Activated CD4-positive, alpha-beta T cell treated with anti-CD3 and anti-CD28 coated beads, Interleukin-2, amount 50 U/mL, for 24 hours (primary cell): ENCODE results near the gene CD3E.
"Not testable (repeated sequence)": the region's sequence is repeated elsewhere in the genome, so short reads cannot be mapped to it uniquely, and the experiment has no call there.

Source experiments
- DNase-seq, 2 donors: peaks; one replicate each; pipeline ENCODE4 v3.0.0-alpha.2; 2020; ENCODE audit warnings: low read depth in 1 of 2, low spot score in 1 of 2

Gene CD3E

GRCh38 chr11:118290923-118291322 lies 13.6 kb upstream of the CD3E start:
- peak in 1 of 2 donors; percentile 51 for DNase-seq

- DNase-seq, result no peak
Measured at GRCh38 chr11:118291477-118292135, 12.9 kb upstream of the CD3E start.

DNA sequence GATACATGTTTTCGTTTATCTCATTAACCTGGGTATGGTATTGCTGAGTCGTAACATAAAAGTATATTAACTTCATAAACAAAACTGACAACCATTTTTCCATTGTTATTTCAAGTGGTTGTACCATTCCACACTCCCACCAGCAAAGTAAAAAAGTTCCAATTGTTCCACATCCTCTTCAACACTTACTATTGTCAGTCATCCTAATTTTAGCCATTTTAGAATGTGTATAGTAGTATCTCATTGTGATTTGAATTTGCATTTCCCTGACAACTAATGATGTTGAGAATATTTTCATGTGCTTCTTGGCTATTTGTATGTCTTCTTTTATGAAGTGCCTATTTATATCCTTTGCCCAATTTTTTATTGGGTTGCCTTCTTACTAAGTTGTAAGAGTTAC lies 10.5 kb upstream of the CD3E start:
- no peak for DNase-seq

- no peak for DNase-seq
Measured at GRCh38 chr11:118295199-118295598, 9.3 kb upstream of the CD3E start.

GRCh38 chr11:118295815-118296454 lies 8.6 kb upstream of the CD3E start:
- DNase-seq, result peak in 1 of 2 donors; percentile 52

- no peak for DNase-seq
Measured at GRCh38 chr11:118301600-118302195, 2.8 kb upstream of the CD3E start.

DNA sequence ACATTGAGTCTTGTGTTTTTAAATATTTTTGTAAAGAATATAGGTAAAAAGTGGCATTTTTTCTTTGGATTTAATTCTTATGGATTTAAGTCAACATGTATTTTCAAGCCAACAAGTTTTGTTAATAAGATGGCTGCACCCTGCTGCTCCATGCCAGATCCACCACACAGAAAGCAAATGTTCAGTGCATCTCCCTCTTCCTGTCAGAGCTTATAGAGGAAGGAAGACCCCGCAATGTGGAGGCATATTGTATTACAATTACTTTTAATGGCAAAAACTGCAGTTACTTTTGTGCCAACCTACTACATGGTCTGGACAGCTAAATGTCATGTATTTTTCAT lies 333 bp upstream of the CD3E start:
- no peak for DNase-seq

DNA sequence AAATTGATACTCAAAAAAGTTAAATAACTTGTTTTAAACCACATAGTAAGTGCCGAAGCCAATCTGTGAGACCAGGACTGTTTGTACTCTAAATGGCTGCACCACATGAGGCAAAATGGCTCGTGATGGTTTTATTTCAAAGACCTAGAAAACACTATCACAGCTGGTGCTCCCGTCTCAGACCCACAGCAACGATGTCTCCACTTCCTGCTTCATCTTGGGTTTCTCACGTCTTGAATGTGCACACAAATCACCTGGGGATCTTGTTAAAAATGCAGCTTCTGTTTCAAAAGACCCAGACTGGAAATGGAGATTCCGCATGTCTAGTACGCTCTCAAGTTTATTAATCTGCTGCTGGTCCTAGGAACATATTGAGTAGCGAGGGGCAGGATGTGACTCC lies 1.2 kb downstream of the CD3E start:
- no peak for DNase-seq

- peak in 1 of 2 donors; percentile 56 for DNase-seq
Measured at GRCh38 chr11:118306556-118306955, 2.0 kb downstream of the CD3E start.

GRCh38 chr11:118308995-118309528 lies 4.5 kb downstream of the CD3E start:
- DNase-seq, result not testable (repeated sequence)

DNA sequence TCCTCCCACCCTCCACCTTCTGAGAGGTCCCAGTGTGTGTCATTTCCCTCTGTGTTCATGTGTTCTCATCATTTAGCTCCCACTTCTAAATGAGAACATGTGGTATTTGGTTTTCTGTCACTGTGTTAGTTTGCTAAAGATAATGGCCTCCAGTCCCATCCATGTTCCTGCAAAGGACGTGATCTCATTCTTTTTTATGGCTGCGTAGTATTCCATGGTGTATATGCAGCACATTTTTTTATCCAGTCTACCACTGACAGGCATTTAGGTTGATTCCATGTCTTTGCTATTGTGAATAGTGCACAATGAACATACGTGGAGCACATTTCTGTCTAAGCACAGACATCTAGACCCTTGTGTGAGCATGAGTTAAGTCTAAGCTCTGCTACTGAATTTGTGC lies 5.7 kb downstream of the CD3E start:
- DNase-seq, result no peak

DNA sequence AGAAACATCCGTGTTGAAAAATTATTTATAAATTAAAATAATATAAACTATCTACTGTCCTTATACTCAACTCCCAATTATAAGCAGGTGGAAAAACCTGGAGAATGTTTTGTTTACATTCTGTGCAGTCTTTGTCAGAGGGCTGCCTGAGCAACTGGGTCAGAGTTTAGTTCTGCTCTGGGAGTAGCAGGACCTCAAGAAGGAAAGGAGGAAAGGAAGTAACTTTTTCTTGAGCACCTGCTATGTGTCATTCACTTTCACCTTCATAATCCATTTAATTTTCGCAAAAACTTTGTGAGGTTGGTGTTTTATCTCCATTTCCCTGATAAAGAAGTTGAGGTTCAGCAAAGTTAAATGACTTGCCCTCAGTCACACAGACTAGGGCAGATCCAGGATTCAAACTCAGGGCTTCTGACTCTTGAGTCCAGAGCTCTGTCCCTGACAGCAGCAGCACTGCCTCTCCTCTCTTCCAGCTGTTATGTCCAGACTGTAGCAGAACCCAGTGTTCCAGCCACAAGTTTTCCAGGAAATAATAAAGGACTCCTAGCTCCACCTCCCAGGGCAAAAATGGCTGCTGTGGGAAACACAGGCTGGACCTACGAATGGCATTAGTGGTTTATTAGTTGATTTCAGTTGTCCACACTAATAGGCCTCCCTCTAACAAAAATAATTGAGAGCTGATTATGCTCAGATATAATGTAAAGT lies 6.4 kb downstream of the CD3E start:
- no peak for DNase-seq

DNA sequence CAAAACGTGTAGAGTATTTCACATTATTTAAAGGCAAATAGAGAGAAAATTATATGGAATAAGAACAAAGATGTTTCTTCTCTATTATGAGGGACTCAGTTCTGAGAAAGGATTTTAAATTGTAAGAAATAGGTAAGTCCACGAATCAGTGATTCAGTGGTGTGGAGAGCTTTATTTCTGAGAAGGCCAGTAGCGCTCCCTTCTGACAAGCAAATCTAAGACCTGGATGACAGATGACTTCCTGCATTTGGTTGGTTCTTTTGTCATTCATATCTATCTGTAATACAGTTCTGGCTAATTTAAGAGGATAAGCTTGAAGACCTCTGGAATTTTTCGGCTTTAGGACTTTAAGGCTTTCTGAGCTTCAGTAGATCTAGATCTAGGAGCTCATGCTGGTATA lies 7.0 kb downstream of the CD3E start:
- no peak for DNase-seq

DNA sequence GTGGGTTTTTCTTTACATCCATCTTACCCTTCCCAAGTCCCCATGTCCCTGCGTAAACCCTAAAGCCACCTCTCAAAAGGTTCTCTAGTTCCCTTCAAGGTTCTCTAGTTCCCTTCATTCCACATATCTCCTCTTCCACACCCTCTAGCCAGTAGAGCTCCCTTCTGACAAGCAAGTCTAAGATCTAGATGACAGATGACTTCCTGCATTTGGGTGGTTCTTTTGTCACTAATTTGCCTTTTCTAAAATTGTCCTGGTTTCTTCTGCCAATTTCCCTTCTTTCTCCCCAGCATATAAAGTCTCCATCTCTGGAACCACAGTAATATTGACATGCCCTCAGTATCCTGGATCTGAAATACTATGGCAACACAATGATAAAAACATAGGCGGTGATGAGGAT lies 7.8 kb downstream of the CD3E start:
- no peak for DNase-seq

DNA sequence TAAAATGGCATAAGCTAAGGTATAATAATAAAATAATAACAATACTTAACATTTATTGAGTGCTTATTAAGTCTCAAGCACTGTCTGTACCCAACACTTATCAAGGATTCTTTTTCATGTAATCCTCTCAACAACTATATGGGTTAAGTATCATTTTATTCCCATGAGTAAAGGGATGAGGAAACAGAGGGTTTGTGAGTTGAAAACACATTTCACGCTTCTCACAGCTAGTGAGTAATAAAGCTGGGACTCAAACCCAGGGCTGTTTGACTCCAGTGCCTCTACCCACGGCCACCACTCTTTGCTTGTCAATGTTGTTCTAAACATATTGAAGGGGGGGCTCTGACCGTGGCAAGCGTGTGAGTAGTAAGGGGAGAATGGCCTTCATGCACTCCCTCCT lies 8.7 kb downstream of the CD3E start:
- no peak for DNase-seq

DNA sequence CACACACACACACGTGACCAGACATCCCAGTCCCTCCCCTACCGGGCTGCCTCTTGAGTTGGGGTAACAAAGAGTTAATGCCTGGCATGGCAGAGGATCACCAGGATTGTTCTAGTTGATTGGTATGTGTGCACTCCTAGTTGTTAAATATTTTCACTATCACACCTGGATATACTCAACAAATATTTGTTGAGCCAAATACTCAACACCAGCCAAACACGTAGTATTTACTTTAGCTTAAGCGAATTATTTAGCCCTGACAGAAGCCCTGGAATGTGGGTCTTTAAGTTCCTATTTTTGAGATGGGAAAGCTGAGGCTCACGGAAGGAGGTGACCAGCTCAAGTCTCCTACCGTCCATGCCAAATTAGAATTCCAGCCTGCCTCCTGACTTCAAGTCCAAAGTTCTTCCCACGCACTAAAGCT lies 10.5 kb downstream of the CD3E start:
- DNase-seq, result no peak

GRCh38 chr11:118318124-118318523 lies 13.6 kb downstream of the CD3E start:
- no peak for DNase-seq

- DNase-seq, result no peak
Measured at GRCh38 chr11:118318581-118319336, 14.2 kb downstream of the CD3E start.

DNA sequence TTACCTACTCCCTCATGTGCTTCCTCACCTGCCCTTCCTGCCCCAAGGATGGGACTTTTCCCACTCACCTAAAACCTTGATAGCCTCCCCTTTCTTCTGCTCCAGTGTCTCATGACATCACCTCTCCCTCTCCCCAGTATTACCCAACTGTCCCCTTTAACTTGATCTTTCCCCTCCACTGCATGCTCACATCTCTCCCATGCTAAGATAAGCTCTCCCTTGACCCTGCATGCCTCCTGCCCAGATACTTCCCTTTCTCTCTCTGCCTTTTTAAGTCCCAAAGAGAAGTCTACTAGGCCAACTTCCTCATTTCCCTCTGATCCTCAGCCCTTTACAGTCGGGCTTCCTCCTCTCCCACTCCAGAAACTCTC lies 14.8 kb downstream of the CD3E start:
- no peak for DNase-seq

GRCh38 chr11:118320515-118320914 lies 16.0 kb downstream of the CD3E start:
- no peak for DNase-seq

DNA sequence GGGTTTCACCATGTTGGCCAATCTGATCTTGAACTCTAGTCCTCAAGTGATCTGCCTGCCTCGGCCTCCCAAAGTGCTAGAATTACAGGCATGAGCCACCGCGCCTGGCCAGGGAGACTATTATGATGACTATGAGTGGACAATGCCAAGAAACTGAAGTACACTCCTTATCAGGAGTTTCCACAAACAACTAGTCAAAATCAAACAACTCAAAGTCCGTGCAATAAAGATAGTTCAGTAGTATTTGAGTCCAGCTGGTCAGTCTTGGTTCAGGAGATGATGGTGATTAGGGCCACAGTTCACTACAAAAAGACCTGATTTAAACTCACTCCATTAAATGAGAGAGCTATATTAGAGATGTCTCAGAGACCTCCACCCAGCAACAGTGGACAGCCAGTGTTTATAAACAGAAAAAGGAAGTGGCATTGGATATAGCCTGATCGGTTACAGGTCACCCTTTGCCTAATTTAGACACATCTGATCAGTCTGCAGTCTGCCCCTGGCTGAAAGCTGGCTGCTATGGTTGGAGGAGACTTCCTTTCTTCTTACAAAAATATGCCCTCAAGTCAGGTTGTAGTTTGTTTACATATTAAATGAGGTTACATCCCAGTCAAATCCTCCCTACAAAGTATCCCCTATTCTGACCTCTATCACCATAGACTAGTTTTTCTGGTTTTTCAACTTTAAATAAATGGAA lies 17.0 kb downstream of the CD3E start:
- no peak for DNase-seq
